Osteocyte (in vitro differentiated cells): ENCODE measurements around the gene CSRP1. TPM values are rescaled to one million over a fixed set of nuclear protein-coding genes. Genes with fewer than 3 reads are reported as not detected.
"Not testable (repeated sequence)": the region's sequence is repeated elsewhere in the genome, so short reads cannot be mapped to it uniquely, and the experiment has no call there.

Source experiments
- DNase-seq: peaks from one replicate; pipeline ENCODE4 v3.0.0; 2021; ENCODE audit warnings: mixed read lengths; ENCODE audit not compliant: unreplicated experiment; ENCODE audit errors: extremely low spot score
- H3K27ac Mint-ChIP-seq: one replicate; pipeline ENCODE4 v1.8.0; 2021; ENCODE audit warnings: mild to moderate bottlenecking, mixed read lengths; ENCODE audit not compliant: unreplicated experiment
- H3K27me3 Mint-ChIP-seq: one replicate; pipeline ENCODE4 v1.8.0; 2021; ENCODE audit warnings: mixed read lengths; ENCODE audit not compliant: unreplicated experiment
- H3K36me3 Mint-ChIP-seq: one replicate; pipeline ENCODE4 v1.8.0; 2021; ENCODE audit warnings: mixed read lengths; ENCODE audit not compliant: unreplicated experiment
- H3K4me1 Mint-ChIP-seq: one replicate; pipeline ENCODE4 v1.8.0; 2021; ENCODE audit warnings: mixed read lengths; ENCODE audit not compliant: unreplicated experiment
- H3K4me3 Mint-ChIP-seq: one replicate; pipeline ENCODE4 v1.8.0; 2021; ENCODE audit warnings: mild to moderate bottlenecking, moderate library complexity, mixed read lengths; ENCODE audit not compliant: unreplicated experiment
- H3K9me3 Mint-ChIP-seq: one replicate; pipeline ENCODE4 v1.8.0; 2021; ENCODE audit warnings: mixed read lengths; ENCODE audit not compliant: unreplicated experiment
- total RNA-seq: library from RNA; stranded (reverse); gene quantifications from 2 replicates; pipeline ENCODE4 v1.2.1, GENCODE V29; 2021
- TF ChIP-seq, protein P1 (sequence below): fragments of 200-600 bp; sonication (generic); IDR thresholded peaks from 2 replicates; pipeline ENCODE4 v1.5.0; 2021; ENCODE audit warnings: antibody characterized with exemption, mild to moderate bottlenecking, moderate library complexity

CSRP1 gene
- total RNA-seq, 1 donor from 2014 or later: 0.56 TPM

DNA sequence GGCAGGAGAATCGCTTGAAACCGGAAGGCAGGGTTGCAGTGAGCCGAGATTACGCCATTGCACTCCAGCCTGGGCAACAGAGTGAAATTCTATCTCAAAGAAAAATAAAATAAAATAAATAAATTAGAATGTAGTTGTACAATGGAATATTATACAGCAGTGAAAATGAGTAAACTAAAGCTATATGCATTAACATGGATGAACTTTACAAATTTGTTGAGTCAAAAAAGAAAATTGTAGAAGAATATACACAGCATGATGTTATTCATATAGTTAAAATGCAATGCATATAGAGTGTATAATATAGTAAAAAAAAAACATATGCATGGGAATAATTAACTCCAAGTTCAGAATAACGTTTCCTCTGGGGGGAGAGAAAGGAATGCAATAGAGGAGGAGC lies 21.0 kb upstream of the CSRP1 start:
- Mint-ChIP-seq H3K4me3 (no peak overlapping the region), H3K4me1 (peaks cover 20% of the 10 kb centered on the region), H3K27ac (no peak overlapping the region), H3K9me3 (no peaks in the 10 kb centered on the region), H3K36me3 (peaks cover 3% of the 10 kb centered on the region), H3K27me3 (no peaks in the 10 kb centered on the region)
- no peak for DNase-seq
- TF ChIP-seq, protein P1, sequence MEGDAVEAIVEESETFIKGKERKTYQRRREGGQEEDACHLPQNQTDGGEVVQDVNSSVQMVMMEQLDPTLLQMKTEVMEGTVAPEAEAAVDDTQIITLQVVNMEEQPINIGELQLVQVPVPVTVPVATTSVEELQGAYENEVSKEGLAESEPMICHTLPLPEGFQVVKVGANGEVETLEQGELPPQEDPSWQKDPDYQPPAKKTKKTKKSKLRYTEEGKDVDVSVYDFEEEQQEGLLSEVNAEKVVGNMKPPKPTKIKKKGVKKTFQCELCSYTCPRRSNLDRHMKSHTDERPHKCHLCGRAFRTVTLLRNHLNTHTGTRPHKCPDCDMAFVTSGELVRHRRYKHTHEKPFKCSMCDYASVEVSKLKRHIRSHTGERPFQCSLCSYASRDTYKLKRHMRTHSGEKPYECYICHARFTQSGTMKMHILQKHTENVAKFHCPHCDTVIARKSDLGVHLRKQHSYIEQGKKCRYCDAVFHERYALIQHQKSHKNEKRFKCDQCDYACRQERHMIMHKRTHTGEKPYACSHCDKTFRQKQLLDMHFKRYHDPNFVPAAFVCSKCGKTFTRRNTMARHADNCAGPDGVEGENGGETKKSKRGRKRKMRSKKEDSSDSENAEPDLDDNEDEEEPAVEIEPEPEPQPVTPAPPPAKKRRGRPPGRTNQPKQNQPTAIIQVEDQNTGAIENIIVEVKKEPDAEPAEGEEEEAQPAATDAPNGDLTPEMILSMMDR: no peak

DNA sequence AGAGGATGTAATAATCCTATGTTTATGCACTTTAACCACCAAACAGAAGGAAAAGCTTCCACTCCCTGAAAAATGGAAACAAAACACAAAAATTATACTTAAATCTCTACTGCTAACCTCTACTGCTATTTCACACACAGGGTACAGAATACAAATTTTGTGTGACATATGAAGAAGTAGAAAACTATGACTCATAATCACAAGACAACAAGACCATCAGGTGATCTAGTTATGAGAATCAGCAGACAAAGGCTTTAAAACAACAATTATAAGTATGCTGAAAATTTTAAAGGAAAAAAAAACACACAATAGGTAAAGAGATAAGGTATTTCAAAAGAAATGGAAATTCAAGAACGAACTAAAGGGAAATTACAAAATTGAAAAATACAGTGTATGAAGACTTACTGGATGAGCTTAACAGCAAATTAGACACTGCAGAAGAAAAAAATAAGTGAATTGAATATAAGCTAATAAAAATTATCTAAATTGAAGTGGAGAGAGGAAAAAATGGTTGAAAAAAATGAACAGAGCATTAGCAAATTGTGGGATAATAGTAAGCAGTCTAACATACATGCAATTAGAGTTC lies 18.4 kb upstream of the CSRP1 start:
- H3K27me3 Mint-ChIP-seq: no peaks in the 10 kb centered on the region
- TF ChIP-seq, protein P1: no peak
- no peaks in the 10 kb centered on the region for H3K9me3 Mint-ChIP-seq
- H3K27ac Mint-ChIP-seq: no peak overlapping the region
- H3K4me1 Mint-ChIP-seq: no peaks in the 10 kb centered on the region
- no peak for DNase-seq
- H3K36me3 Mint-ChIP-seq: peaks cover 3% of the 10 kb centered on the region
- no peak overlapping the region for H3K4me3 Mint-ChIP-seq

DNA sequence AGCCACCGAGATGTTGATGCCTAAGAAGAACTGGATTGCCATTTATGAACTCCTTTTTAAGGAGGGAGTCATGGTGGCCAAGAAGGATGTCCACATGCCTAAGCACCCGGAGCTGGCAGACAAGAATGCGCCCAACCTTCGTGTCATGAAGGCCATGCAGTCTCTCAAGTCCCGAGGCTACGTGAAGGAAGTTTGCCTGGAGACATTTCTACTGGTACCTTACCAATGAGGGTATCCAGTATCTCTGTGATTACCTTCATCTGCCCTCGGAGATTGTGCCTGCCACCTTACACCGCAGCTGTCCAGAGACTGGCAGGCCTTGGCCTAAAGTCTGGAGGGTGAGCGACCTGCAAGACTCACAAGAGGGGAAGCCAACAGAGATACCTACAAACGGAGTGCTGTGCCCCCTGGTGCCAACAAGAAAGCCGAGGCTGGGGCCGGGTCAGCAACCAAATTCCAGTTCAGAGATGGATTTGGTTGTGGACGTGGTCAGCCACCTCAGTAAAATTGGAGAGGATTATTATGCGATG lies 13.2 kb upstream of the CSRP1 start:
- not testable (repeated sequence) for H3K4me1 Mint-ChIP-seq, H3K27me3 Mint-ChIP-seq, H3K36me3 Mint-ChIP-seq, H3K4me3 Mint-ChIP-seq, H3K27ac Mint-ChIP-seq, H3K9me3 Mint-ChIP-seq, DNase-seq

DNA sequence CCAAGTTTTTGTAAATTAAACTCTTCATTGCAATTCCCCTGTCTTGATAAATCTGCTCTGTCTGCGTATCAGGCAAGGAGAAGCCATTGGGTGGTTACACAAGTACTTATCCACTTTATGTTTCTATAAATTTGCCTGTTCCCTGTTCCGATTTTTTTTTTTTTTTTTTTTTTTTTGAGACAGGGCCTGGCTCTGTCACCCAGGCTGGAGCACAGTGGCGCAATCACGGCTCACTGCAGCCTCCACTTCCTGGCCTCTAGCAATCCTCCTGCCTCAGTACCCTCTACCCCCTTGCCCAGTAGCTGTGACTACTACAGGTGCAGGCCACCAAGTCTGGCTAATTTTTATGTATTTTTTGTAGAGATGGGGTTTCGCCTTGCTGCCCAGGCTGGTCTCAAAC lies 11.1 kb upstream of the CSRP1 start:
- DNase-seq: no peak

DNA sequence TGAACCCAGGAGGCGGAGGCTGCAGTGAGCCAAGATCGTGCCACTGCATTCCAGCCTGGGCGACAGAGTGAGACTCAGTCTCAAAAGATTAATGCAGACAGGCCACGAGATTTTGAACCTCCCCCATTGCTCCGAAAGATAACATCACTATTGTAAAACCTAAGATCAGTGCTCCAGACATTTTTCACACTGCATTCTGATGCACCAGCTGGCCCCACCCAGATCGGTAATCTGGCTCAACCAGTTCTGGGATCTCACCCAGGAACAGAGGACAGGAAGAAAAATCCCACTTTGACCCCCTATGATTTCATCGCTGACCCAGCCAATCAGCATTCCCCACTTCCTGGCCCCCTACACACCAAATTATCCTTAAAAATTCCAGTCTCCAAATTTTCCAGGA lies 10.7 kb upstream of the CSRP1 start:
- Mint-ChIP-seq H3K27me3 (no peaks in the 10 kb centered on the region), H3K4me3 (no peak overlapping the region), H3K27ac (no peak overlapping the region), H3K36me3 (no peaks in the 10 kb centered on the region), H3K4me1 (peaks cover 9% of the 10 kb centered on the region), H3K9me3 (no peaks in the 10 kb centered on the region)
- TF ChIP-seq, protein P1: no peak
- DNase-seq: no peak

More for the DNA sequence above, 11.1 kb upstream of the CSRP1 start:
- Mint-ChIP-seq H3K27ac (no peak overlapping the region), H3K9me3 (no peaks in the 10 kb centered on the region), H3K36me3 (no peaks in the 10 kb centered on the region), H3K4me3 (no peak overlapping the region), H3K4me1 (peaks cover 4% of the 10 kb centered on the region), H3K27me3 (no peaks in the 10 kb centered on the region)
- TF ChIP-seq, protein P1: no peak
